Spleen (tissue), 7 donors: ENCODE results near the gene PMM2.

ENCODE experiments used
- POLR2AphosphoS5 ChIP-seq, 3 donors: sonication (generic); formaldehyde crosslinking; IDR thresholded peaks; one replicate each; pipeline ENCODE4 v1.5.1; 2017; ENCODE audit warnings: antibody characterized with exemption in 3 of 3
- TF ChIP-seq, protein P1 (sequence below), 11 experiments: fragments of 200-600 bp in 7 of 11; fragments of 450-650 bp in 4 of 11; sonication (generic) in 4 of 11; IDR thresholded peaks in 8 of 11; conservative IDR thresholded peaks in 3 of 11; 1 replicate in 7 of 11; 2 replicates in 4 of 11; pipeline versions ENCODE4 v1.4.0 to v1.8.0; 2016 to 2021; ENCODE audit warnings: antibody characterized with exemption in 11 of 11, inconsistent platforms in 4 of 11, mild to moderate bottlenecking in 1 of 11
- donor health status: DM: no; HTN: no; CAD: no; lungs with moderate emphysema.
- donor health status: DM: no; HTN: no; CAD: no.
- donor health status: DM: no; HTN: no; CAD: no.

GRCh38 chr16:8788578-8789172 is 9.0 kb upstream of the PMM2 start:
- TF ChIP-seq, protein P1, sequence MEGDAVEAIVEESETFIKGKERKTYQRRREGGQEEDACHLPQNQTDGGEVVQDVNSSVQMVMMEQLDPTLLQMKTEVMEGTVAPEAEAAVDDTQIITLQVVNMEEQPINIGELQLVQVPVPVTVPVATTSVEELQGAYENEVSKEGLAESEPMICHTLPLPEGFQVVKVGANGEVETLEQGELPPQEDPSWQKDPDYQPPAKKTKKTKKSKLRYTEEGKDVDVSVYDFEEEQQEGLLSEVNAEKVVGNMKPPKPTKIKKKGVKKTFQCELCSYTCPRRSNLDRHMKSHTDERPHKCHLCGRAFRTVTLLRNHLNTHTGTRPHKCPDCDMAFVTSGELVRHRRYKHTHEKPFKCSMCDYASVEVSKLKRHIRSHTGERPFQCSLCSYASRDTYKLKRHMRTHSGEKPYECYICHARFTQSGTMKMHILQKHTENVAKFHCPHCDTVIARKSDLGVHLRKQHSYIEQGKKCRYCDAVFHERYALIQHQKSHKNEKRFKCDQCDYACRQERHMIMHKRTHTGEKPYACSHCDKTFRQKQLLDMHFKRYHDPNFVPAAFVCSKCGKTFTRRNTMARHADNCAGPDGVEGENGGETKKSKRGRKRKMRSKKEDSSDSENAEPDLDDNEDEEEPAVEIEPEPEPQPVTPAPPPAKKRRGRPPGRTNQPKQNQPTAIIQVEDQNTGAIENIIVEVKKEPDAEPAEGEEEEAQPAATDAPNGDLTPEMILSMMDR (IDR thresholded peaks at IDR 0.05 in 8 of 11, conservative IDR thresholded peaks at IDR 0.05 in 3 of 11) = no peak
- no peak for TF ChIP-seq POLR2AphosphoS5 (IDR thresholded peaks at IDR 0.05)
